ENCODE results near the gene KCNS3.

DNA sequence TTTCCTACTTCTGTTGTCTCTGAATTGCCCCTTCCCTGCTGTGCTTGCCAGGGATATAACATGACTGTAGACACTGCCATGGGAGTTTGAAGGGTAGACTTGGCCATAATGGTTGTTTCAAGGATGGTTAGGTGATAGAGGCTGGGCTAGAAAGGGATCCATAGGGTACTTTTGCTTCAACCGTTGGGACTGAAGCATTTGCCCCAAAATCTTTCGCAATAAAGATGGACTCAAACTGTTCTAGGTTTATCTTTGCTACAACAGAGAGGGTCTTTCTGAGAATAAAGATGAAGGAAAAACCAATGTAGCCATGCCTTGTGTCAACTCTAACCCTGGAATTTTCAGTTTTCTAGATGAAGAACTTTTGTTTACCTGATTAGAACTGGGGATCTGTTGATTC, 35.0 kb upstream of the KCNS3 start:
- TF ChIP-seq ZNF8 (CRISPR knock-in tag; IDR thresholded peaks at IDR 0.05) (no peak), ZC3H10 (CRISPR knock-in tag; IDR thresholded peaks at IDR 0.05) (no peak), RARB (CRISPR knock-in tag; IDR thresholded peaks at IDR 0.05) (no peak), ESRRG (CRISPR knock-in tag; IDR thresholded peaks at IDR 0.05) (no peak), ZNF70 (CRISPR knock-in tag; IDR thresholded peaks at IDR 0.05) (no peak), ZFP3 (CRISPR knock-in tag; IDR thresholded peaks at IDR 0.05) (no peak), CSDC2 (CRISPR knock-in tag; IDR thresholded peaks at IDR 0.05) (no peak), ISL1 (CRISPR knock-in tag; IDR thresholded peaks at IDR 0.05) (no peak), GLIS3 (CRISPR knock-in tag; IDR thresholded peaks at IDR 0.05) (no peak)

All from SK-N-SH treated with all-trans-retinoic acid at 6 μM for 48 hours (cell line).